ENCODE results near the gene JMJD8.

GRCh38 chr16:666572-666971 lies 17.6 kb downstream of the JMJD8 start:
- no peak for TF ChIP-seq CTCF (conservative IDR thresholded peaks at IDR 0.05; ENCODE audit: low read length)
- no peak for TF ChIP-seq EZH2phosphoT487 (IDR thresholded peaks at IDR 0.05; ENCODE audit: borderline replicate concordance, low read depth, low read length)
